K562 (cell line): ENCODE data around the gene EXOC3L2. TPM values are rescaled to one million over a fixed set of nuclear protein-coding genes. Genes with fewer than 3 reads are reported as not detected.

Experiments
- BCOR ChIP-seq: fragments of 450-650 bp; IDR thresholded peaks from 2 replicates; pipeline ENCODE4 v1.6.1; 2016
- CBFA2T2 ChIP-seq: fragments of 450-650 bp; conservative IDR thresholded peaks from 2 replicates; pipeline ENCODE4 v1.6.1; 2017; ENCODE audit warnings: mild to moderate bottlenecking
- CREB5 ChIP-seq: fragments of 250-450 bp; sonication (Bioruptor Pico); IDR thresholded peaks from 2 replicates; pipeline ENCODE4 v1.5.0; 2020; ENCODE audit warnings: mild to moderate bottlenecking
- ELF2 ChIP-seq: fragments of 250-450 bp; sonication (Bioruptor Pico); IDR thresholded peaks from 2 replicates; pipeline ENCODE4 v1.5.0; 2021; ENCODE audit warnings: mild to moderate bottlenecking
- FOXJ3 ChIP-seq: sonication (generic); formaldehyde crosslinking; IDR thresholded peaks from 2 replicates; pipeline ENCODE4 v1.4.0; 2020; ENCODE audit warnings: mild to moderate bottlenecking, missing genetic modification reagents
- HBP1 ChIP-seq: fragments of 450-650 bp; formaldehyde crosslinking; IDR thresholded peaks from 2 replicates; pipeline ENCODE4 v1.4.0; 2022; ENCODE audit warnings: missing genetic modification characterization
- ILK ChIP-seq: fragments of 450-650 bp; IDR thresholded peaks from 2 replicates; pipeline ENCODE4 v1.6.1; 2016; ENCODE audit warnings: missing genetic modification characterization, low read depth, mild to moderate bottlenecking, missing compliant biosample characterization, moderate library complexity, borderline replicate concordance
- IRF9 ChIP-seq: fragments of 450-650 bp; IDR thresholded peaks from 2 replicates; pipeline ENCODE4 v1.6.1; 2016; ENCODE audit warnings: missing biosample characterization, missing genetic modification characterization
- MYC ChIP-seq, 2 experiments: fragments of 250-450 bp in 1 of 2; sonication (Bioruptor Pico) in 1 of 2; IDR thresholded peaks; 2 replicates each; pipeline versions ENCODE4 v1.5.1 to v1.6.1; 2012 to 2021; ENCODE audit warnings: low read depth in 2 of 2, borderline replicate concordance in 1 of 2, improper control_type of control experiment in 1 of 2, low read length in 1 of 2, mild to moderate bottlenecking in 1 of 2, moderate library complexity in 1 of 2
- NEUROD1 ChIP-seq: fragments of 150-350 bp; IDR thresholded peaks from 2 replicates; pipeline ENCODE4 v1.6.1; 2014; ENCODE audit warnings: borderline replicate concordance, low read length, low read depth; ENCODE audit not compliant: partially characterized antibody
- PHF21A ChIP-seq: fragments of 450-650 bp; IDR thresholded peaks from 2 replicates; pipeline ENCODE4 v1.6.1; 2017; ENCODE audit warnings: low read depth, borderline replicate concordance
- POLR2A ChIP-seq: fragments of 450-650 bp; conservative IDR thresholded peaks from 2 replicates; pipeline ENCODE4 v1.6.1; 2016
- SMARCA4 ChIP-seq: fragments of 450-650 bp; IDR thresholded peaks from 2 replicates; pipeline ENCODE4 v1.6.1; 2016
- SNRNP70 ChIP-seq: fragments of 200-400 bp; formaldehyde crosslinking; optimal IDR thresholded peaks from 2 replicates; pipeline ENCODE3; 2017; ENCODE audit warnings: low read depth, low read length
- THRAP3 ChIP-seq: fragments of 450-650 bp; IDR thresholded peaks from 2 replicates; pipeline ENCODE4 v1.6.1; 2016; ENCODE audit warnings: mild to moderate bottlenecking, inconsistent platforms, borderline replicate concordance
- ZBTB2 ChIP-seq: fragments of 450-650 bp; IDR thresholded peaks from 2 replicates; pipeline ENCODE4 v1.6.1; 2016; ENCODE audit warnings: antibody characterized with exemption
- ZBTB34 ChIP-seq: fragments of 250-450 bp; sonication (Bioruptor Pico); IDR thresholded peaks from 2 replicates; pipeline ENCODE4 v1.8.0; 2021; ENCODE audit warnings: mild to moderate bottlenecking, moderate library complexity
- ZBTB7A ChIP-seq: IDR thresholded peaks from 2 replicates; pipeline ENCODE4 v1.6.1; 2011; ENCODE audit warnings: low read depth, mild to moderate bottlenecking, low read length, moderate library complexity, borderline replicate concordance; ENCODE audit not compliant: control insufficient read depth
- polyA plus RNA-seq, 8 experiments: library from polyadenylated mRNA; depleted of rRNA in 4 of 8; stranded (reverse) in 5 of 8; unstranded in 3 of 8; fragments of >200 nt; fragmentation: Nextera tagmentation in 2 of 8; fragmentation: Illumina TruSeq in 1 of 8; extraction: Ambion mirVana in 2 of 8; extraction: Trizol in 1 of 8; gene quantifications; 2 replicates each; pipeline versions ENCODE4 v1.2.1 to v1.2.3, GENCODE V29; 2011 to 2014; ENCODE audit warnings: inconsistent platforms in 1 of 8, missing spikeins in 1 of 8
- total RNA-seq, 7 experiments: library from RNA; depleted of rRNA in 6 of 7; stranded (reverse); fragments of >200 nt in 6 of 7; fragmentation: Illumina TruSeq in 2 of 7; extraction: Trizol in 2 of 7; gene quantifications; 2 replicates each; pipeline versions ENCODE4 v1.2.1 to v1.2.3, GENCODE V29; 2011 to 2021; ENCODE audit warnings: low replicate concordance in 1 of 7

Gene EXOC3L2
- total and polyA plus RNA-seq, 9 of the 15 experiments (the other 6 are each of a cell fraction or from before 2014, with no cell fraction given): 0.31 to 19.0 (median 2.4) TPM

GRCh38 chr19:45250832-45251451 lies 5.7 kb upstream of the EXOC3L2 start, which contains the start of gene MARK4 (continued):
- TF ChIP-seq IRF9 (tag): no peak
- no peak for TF ChIP-seq SNRNP70
- TF ChIP-seq ZBTB2: 0 out of 2 replicates have a peak, but pooled peaks have one; percentile 27
- no peak for TF ChIP-seq ILK
- no peak for TF ChIP-seq ZBTB34
- peak; percentile 39; the same call in 1 of the 2 replicates for TF ChIP-seq SMARCA4
- TF ChIP-seq POLR2A: peak; percentile 49; the same call in 1 of the 2 replicates
- TF ChIP-seq MYC (IDR thresholded peaks at IDR 0.05; ENCODE audit: low read depth, low read length): no peak
- TF ChIP-seq MYC (CRISPR knock-in tag; IDR thresholded peaks at IDR 0.05; ENCODE audit: borderline replicate concordance, low read depth): no peak
- no peak for TF ChIP-seq FOXJ3 (CRISPR knock-in tag)
- peak; percentile 86 for TF ChIP-seq BCOR
- peak; percentile 52 for TF ChIP-seq NEUROD1
- TF ChIP-seq CREB5 (CRISPR knock-in tag): no peak
- TF ChIP-seq ELF2: no peak
- TF ChIP-seq HBP1 (CRISPR knock-in tag): 0 out of 2 replicates have a peak, but pooled peaks have one; percentile 68
- no peak for TF ChIP-seq THRAP3
- no peak for TF ChIP-seq CBFA2T2
- TF ChIP-seq ZBTB7A: peak; percentile 80; the same call in 1 of the 2 replicates
- no peak for TF ChIP-seq PHF21A
